Thyroid gland (tissue), 4 donors: Measurements from ENCODE around the gene DOCK10.

Experiments
- CTCF ChIP-seq, 6 experiments: fragments of 200-600 bp in 3 of 6; fragments of 450-650 bp in 3 of 6; sonication (generic) in 3 of 6; IDR thresholded peaks; one replicate each; pipeline ENCODE4 v1.5.1; 2016 to 2019; ENCODE audit warnings: antibody characterized with exemption in 6 of 6, mild to moderate bottlenecking in 2 of 6, inconsistent platforms in 1 of 6, moderate library complexity in 1 of 6
- POLR2A ChIP-seq, 2 donors: fragments of 450-650 bp; IDR thresholded peaks; one replicate each; pipeline ENCODE4 v1.6.1; 2017; ENCODE audit warnings: antibody characterized with exemption in 2 of 2, mild to moderate bottlenecking in 2 of 2, moderate library complexity in 1 of 2

GRCh38 chr2:224986477-224986876 is 55.8 kb downstream of the DOCK10 start:
- TF ChIP-seq CTCF (IDR thresholded peaks at IDR 0.05) (no peak), POLR2A (IDR thresholded peaks at IDR 0.05) (no peak)
